Posterior vena cava (tissue), 2 donors: ENCODE data around the gene PBOV1. TPM values are rescaled to one million over a fixed set of nuclear protein-coding genes. Genes with fewer than 3 reads are reported as not detected.
"Not testable (repeated sequence)": the region's sequence is repeated elsewhere in the genome, so short reads cannot be mapped to it uniquely, and the experiment has no call there.

Experiments
- DNase-seq: peaks from one replicate; pipeline ENCODE4 v3.0.0-alpha.2; 2020; ENCODE audit warnings: low spot score
- intact Hi-C, 2 donors: fragments of 100-400 bp; cut with DNase I; formaldehyde crosslinking; loops; one replicate each; pipeline versions ENCODE4 v1.14.1 to v1.14.2; 2022 to 2023
- total RNA-seq, 2 donors: library from RNA; stranded (reverse); fragmentation: NEBNext Ultra II Directional; extraction: Animal tissue kit (Norgen Biotek cat#: 25700); gene quantifications; one replicate each; pipeline ENCODE4 v1.2.1, GENCODE V29; 2021
- donor health status: DM: yes; HTN: yes; CAD: no.
- donor health status: DM: yes; HTN: yes; CAD: no.

PBOV1 gene
- total RNA-seq, 2 donors from 2014 or later: not detected

GRCh38 chr6:138212530-138212929 is 5.8 kb downstream of the PBOV1 start:
- DNase-seq, intact Hi-C loops: not testable (repeated sequence)

- intact Hi-C loops: no loop called here
- no peak for DNase-seq
These were observed 6.7 kb downstream of the PBOV1 start for GRCh38 chr6:138211601-138212000.

GRCh38 chr6:138211048-138211581 is 7.2 kb downstream of the PBOV1 start:
- DNase-seq: no peak
- intact Hi-C loops: no loop called here

GRCh38 chr6:138206862-138207261 is 11.4 kb downstream of the PBOV1 start:
- intact Hi-C loops: no loop called here

GRCh38 chr6:138205437-138206094 is 12.7 kb downstream of the PBOV1 start:
- no peak for DNase-seq

More at GRCh38 chr6:138206862-138207261, 11.4 kb downstream of the PBOV1 start:
- no peak for DNase-seq

GRCh38 chr6:138204792-138205384 is 13.4 kb downstream of the PBOV1 start:
- intact Hi-C loops: no loop called here

More at GRCh38 chr6:138205437-138206094, 12.7 kb downstream of the PBOV1 start:
- intact Hi-C loops: no loop called here

GRCh38 chr6:138204303-138204702 is 14.0 kb downstream of the PBOV1 start:
- intact Hi-C loops: no loop called here
- no peak for DNase-seq

More at GRCh38 chr6:138204792-138205384, 13.4 kb downstream of the PBOV1 start:
- no peak for DNase-seq

GRCh38 chr6:138203315-138203714 is 15.0 kb downstream of the PBOV1 start:
- intact Hi-C loops: no loop called here
- DNase-seq: no peak

GRCh38 chr6:138201836-138202235 is 16.5 kb downstream of the PBOV1 start:
- no peak for DNase-seq
- intact Hi-C loops: no loop called here

- intact Hi-C loops: no loop called here
- no peak for DNase-seq
These were observed 19.7 kb downstream of the PBOV1 start for GRCh38 chr6:138198430-138199091.

GRCh38 chr6:138197570-138197969 is 20.7 kb downstream of the PBOV1 start:
- intact Hi-C loops: no loop called here
- DNase-seq: no peak

GRCh38 chr6:138196122-138196738 is 22.1 kb downstream of the PBOV1 start:
- intact Hi-C loops: no loop called here
- DNase-seq: no peak

- intact Hi-C loops: no loop called here
- DNase-seq: no peak
These were observed 24.0 kb downstream of the PBOV1 start for GRCh38 chr6:138194287-138194686.

GRCh38 chr6:138188278-138188941 is 29.9 kb downstream of the PBOV1 start:
- intact Hi-C loops: no loop called here
- DNase-seq: no peak

GRCh38 chr6:138187156-138187555 is 31.1 kb downstream of the PBOV1 start:
- DNase-seq: no peak
- intact Hi-C loops: no loop called here

- intact Hi-C loops: no loop called here
- DNase-seq: no peak
These were observed 34.1 kb downstream of the PBOV1 start for GRCh38 chr6:138184230-138184629.

GRCh38 chr6:138183790-138184134 is 34.5 kb downstream of the PBOV1 start:
- DNase-seq: no peak
- intact Hi-C loops: no loop called here

- intact Hi-C loops: no loop called here
- DNase-seq: no peak
These were observed 35.1 kb downstream of the PBOV1 start for GRCh38 chr6:138182939-138183789.
